Mesangial cell (primary cell): ENCODE data around the gene CMTM3. TPM values are rescaled to one million over a fixed set of nuclear protein-coding genes. Genes with fewer than 3 reads are reported as not detected.

Experiments used
- total RNA-seq: library from RNA; depleted of rRNA; stranded (reverse); fragments of >200 nt; gene quantifications from 2 replicates; pipeline ENCODE4 v1.2.3, GENCODE V29; 2015

Gene CMTM3
- 98.7 and 157 TPM in 2 replicates for total RNA-seq

DNA sequence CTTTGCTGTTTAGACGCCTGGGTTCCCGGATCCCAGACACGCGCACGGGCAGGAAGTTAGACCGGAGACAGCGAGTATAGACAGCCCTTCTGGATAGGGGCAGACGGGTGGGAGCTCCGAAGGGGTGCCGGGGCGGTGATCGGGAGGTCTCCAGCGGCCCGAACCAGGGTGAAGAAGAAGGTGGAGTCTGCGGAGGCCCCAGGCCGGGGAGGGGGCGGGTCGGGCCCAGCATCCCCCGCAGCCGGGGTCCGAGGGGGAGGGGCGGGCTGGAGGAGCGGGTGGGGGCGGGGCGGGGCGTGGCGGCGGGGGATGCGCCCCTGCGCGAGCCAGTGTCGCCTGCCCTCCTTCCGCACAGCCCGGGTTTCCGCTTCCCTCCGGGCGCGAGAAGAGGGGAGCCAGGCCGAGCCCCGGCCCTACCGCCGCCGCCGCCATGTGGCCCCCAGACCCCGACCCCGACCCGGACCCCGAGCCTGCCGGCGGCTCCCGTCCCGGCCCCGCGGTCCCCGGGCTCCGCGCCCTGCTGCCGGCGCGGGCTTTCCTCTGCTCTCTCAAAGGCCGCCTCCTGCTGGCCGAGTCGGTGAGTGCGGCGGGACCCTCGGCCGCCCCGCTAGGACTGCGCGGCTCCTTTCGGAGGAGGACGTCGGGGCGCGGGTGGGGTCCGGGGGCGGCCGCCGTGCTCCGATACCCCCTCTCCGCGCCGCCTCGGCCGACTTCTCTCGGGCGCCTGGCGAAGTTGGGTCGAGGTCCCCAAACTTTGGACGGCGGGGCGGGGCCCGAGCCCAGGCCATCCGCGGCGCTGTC is at the start of gene CMTM3:
CMTM3 (plus strand) TSS at position 329 of the 801 bp plus-strand sequence; CDS start at position 431, 102 bp downstream.

GRCh38 chr16:66566051-66566901 is 38.2 kb upstream of the CMTM3 start, which contains the start of gene CMTM1:
Gene CMTM1, plus strand, starts transcription at chr16:66566439. Its CDS starts 75 bp downstream, at chr16:66566514.

GRCh38 chr16:66578651-66579531 is 25.6 kb upstream of the CMTM3 start, which contains the start of gene CMTM2:
Gene CMTM2, plus strand, starts transcription at chr16:66579463. Its CDS starts 145 bp downstream, at chr16:66579608.

Other genes starting within 250 kb of the CMTM3 start
- 0.33 TPM in 1 of 2 replicates, not detected in the other for gene CDH5, start 238.0 kb upstream of the CMTM3 start, total RNA-seq
- 0.81 and 4.3 TPM in 2 replicates for gene BEAN1, start 177.4 kb upstream of the CMTM3 start, total RNA-seq
- gene TK2, start 54.6 kb upstream of the CMTM3 start, total RNA-seq = 9.8 and 25.6 TPM in 2 replicates
- 59.6 and 76.6 TPM in 2 replicates for gene CKLF, start 52.1 kb upstream of the CMTM3 start, total RNA-seq
- 0.89 and 2.0 TPM in 2 replicates for gene CMTM1, start 38.3 kb upstream of the CMTM3 start, total RNA-seq
- 0.13 and 1.3 TPM in 2 replicates for gene CMTM2, start 25.2 kb upstream of the CMTM3 start, total RNA-seq
- 17.3 and 46.8 TPM in 2 replicates for gene CMTM4, start 92.0 kb downstream of the CMTM3 start, total RNA-seq
- 53.8 and 54.1 TPM in 2 replicates for gene DYNC1LI2, start 146.9 kb downstream of the CMTM3 start, total RNA-seq
- gene TERB1, start 196.9 kb downstream of the CMTM3 start, total RNA-seq = not detected in 2 replicates
- 20.4 and 58.3 TPM in 2 replicates for gene NAE1, start 226.3 kb downstream of the CMTM3 start, total RNA-seq
- gene CA7, start 239.7 kb downstream of the CMTM3 start, total RNA-seq = not detected in 2 replicates